ENCODE measurements around the gene CCDC141. TPM values are rescaled to one million over a fixed set of nuclear protein-coding genes. Genes with fewer than 3 reads are reported as not detected.

The CCDC141 gene
- total RNA-seq, 3 donors from 2014 or later, result 1.3 to 11.7 (median 2.2) TPM

GRCh38 chr2:178891959-178892485 lies 157.9 kb downstream of the CCDC141 start:
- Histone ChIP-seq H3K4me1 (no peaks in the 10 kb centered on the region), H3K36me3 (no peaks in the 10 kb centered on the region), H3K4me3 (no peak overlapping the region), H3K27ac (no peak overlapping the region), H3K9me3 (no peaks in the 10 kb centered on the region), H3K27me3 (no peaks in the 10 kb centered on the region)
- intact Hi-C loops (cut with DNase I; ENCODE audit: low total_unique reads), result no loop called here
- DNase-seq (ENCODE audit: low spot score in 2 of 2), result no peak
- TF ChIP-seq CTCF (IDR thresholded peaks at IDR 0.05), result no peak
- TF ChIP-seq POLR2AphosphoS5 (IDR thresholded peaks at IDR 0.05), result no peak
- TF ChIP-seq POLR2A (IDR thresholded peaks at IDR 0.05), result no peak

DNA sequence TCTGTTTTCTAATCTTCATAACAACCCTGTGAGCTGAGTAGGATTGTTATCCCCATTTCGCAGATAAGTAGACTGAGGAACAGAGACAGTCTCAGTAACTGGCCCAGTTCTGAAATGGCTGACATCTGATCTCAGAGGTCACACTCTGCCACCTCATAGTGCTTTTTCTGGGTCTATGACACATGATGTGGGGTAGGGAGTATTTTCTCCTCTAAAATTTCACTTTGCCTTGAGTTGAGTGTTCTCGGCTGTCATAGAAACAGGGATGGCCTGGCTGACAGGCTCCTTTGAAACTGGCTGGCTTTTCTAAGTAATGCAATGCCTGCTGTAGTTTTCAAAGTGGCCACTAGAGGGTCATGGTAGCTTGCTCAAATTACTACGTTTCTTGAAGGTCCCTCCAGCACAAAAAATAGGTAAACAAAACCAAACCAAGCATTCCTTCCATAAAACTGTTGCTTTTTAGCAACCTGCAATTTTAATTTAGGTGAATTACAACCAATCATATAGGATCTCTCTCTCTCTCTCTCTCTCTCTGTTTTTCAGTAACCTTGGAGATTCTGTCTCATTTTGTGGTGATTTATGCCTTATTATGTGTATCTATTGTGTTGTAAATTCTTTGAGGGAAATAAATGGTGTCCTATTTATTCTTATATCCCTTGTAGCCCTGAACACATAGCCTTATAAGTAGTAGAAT lies 158.5 kb downstream of the CCDC141 start:
- DNase-seq (ENCODE audit: low spot score in 2 of 2), result no peak
- no peaks in the 10 kb centered on the region for H3K9me3 ChIP-seq
- H3K36me3 ChIP-seq, result no peaks in the 10 kb centered on the region
- H3K4me1 ChIP-seq, result no peaks in the 10 kb centered on the region
- intact Hi-C loops (cut with DNase I; ENCODE audit: low total_unique reads), result no loop called here
- H3K4me3 ChIP-seq, result no peak overlapping the region
- no peak overlapping the region for H3K27ac ChIP-seq
- no peaks in the 10 kb centered on the region for H3K27me3 ChIP-seq
- no peak for TF ChIP-seq POLR2AphosphoS5 (IDR thresholded peaks at IDR 0.05)
- TF ChIP-seq CTCF (IDR thresholded peaks at IDR 0.05), result peak; percentile 69 to 91 (median 88)

GRCh38 chr2:178886006-178886405 lies 163.9 kb downstream of the CCDC141 start:
- no peaks in the 10 kb centered on the region for H3K9me3 ChIP-seq
- no peak for DNase-seq (ENCODE audit: low spot score in 2 of 2)
- H3K4me1 ChIP-seq, result no peaks in the 10 kb centered on the region
- intact Hi-C loops (cut with DNase I; ENCODE audit: low total_unique reads), result no loop called here
- no peak overlapping the region for H3K4me3 ChIP-seq
- no peak for TF ChIP-seq POLR2A (IDR thresholded peaks at IDR 0.05)
- no peak for TF ChIP-seq CTCF (IDR thresholded peaks at IDR 0.05)
- TF ChIP-seq POLR2AphosphoS5 (IDR thresholded peaks at IDR 0.05), result no peak
- H3K36me3 ChIP-seq, result no peaks in the 10 kb centered on the region
- no peaks in the 10 kb centered on the region for H3K27me3 ChIP-seq
- no peak overlapping the region for H3K27ac ChIP-seq

DNA sequence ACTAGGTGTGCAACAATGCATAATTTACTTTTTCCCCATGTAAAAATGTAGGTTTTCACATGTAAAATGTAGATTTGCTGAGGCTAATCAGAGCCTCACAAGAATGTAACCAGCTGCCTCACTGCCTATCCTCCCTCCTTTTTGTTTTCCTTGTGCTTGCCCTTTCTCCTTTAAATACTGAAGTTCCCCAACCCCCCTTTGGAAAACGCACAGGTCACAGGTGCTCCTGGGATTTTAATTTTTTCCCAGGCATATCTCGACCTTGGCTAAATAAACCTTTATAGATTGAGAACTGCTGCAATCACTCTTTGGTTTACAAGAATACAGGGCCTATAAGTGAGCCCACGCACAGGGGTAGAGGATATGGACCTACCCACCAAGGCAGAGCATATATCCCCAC lies 165.5 kb downstream of the CCDC141 start:
- intact Hi-C loops (cut with DNase I; ENCODE audit: low total_unique reads), result no loop called here
- Histone ChIP-seq H3K27ac (no peak overlapping the region), H3K27me3 (no peaks in the 10 kb centered on the region), H3K4me3 (no peak overlapping the region), H3K9me3 (no peaks in the 10 kb centered on the region), H3K4me1 (no peaks in the 10 kb centered on the region), H3K36me3 (no peaks in the 10 kb centered on the region)
- DNase-seq (ENCODE audit: low spot score in 2 of 2), result no peak
- no peak for TF ChIP-seq POLR2AphosphoS5 (IDR thresholded peaks at IDR 0.05)
- no peak for TF ChIP-seq POLR2A (IDR thresholded peaks at IDR 0.05)
- no peak for TF ChIP-seq CTCF (IDR thresholded peaks at IDR 0.05)

DNA sequence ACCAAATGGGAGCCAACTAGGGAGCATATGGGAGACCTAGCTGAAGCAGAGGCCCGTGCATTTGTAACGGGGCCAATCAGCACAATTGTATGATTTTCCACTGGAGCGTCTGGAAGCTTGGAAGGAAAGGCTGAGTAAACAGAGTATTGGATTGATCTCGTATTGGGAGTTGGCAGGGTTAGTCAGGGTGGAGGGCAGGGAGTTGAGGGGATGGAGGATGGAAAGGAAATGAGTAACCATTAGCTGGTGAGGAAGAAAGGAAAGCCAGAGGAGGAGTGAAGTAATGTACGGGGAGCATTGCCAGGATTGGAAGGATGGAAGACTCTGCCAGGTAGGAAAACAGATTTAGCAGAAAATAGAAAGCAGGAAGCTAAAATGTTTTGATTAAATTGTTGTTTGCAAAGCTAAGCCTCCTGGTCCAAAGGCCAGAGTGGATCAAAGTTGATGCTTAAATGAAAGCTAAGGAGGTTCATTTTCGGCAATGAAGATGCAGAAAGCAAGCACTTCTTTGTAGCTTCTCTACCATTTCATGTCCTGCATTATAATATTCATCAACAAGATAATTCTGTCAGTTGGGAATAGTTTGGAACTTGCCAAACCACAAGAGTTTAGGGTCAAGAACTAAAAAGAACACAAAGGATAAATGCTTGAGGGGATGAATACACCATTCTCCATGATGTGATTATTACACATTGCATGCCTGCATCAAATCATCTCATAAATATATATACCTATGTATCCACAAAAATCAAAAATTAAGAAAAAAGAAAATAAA lies 167.1 kb downstream of the CCDC141 start:
- TF ChIP-seq POLR2AphosphoS5 (IDR thresholded peaks at IDR 0.05), result no peak
- TF ChIP-seq CTCF (IDR thresholded peaks at IDR 0.05), result no peak
- TF ChIP-seq POLR2A (IDR thresholded peaks at IDR 0.05), result no peak
- H3K4me3 ChIP-seq, result no peak overlapping the region
- H3K9me3 ChIP-seq, result no peaks in the 10 kb centered on the region
- no peak for DNase-seq (ENCODE audit: low spot score in 2 of 2)
- no peaks in the 10 kb centered on the region for H3K4me1 ChIP-seq
- H3K27me3 ChIP-seq, result no peaks in the 10 kb centered on the region
- H3K27ac ChIP-seq, result no peak overlapping the region
- intact Hi-C loops (cut with DNase I; ENCODE audit: low total_unique reads), result no loop called here
- H3K36me3 ChIP-seq, result no peaks in the 10 kb centered on the region

Measured in breast epithelium (tissue), 4 donors.